Vagina (tissue), 2 donors: ENCODE results near the gene PRRT1B.

ENCODE experiments used
- CTCF ChIP-seq, 3 experiments: fragments of 450-650 bp in 2 of 3; fragments of 200-600 bp in 1 of 3; sonication (generic) in 1 of 3; IDR thresholded peaks; one replicate each; pipeline ENCODE4 v1.5.1; 2017 to 2019; ENCODE audit warnings: antibody characterized with exemption in 3 of 3, mild to moderate bottlenecking in 2 of 3, moderate library complexity in 2 of 3
- POLR2A ChIP-seq, 2 donors: fragments of 450-650 bp; IDR thresholded peaks; one replicate each; pipeline ENCODE4 v1.6.1; 2017; ENCODE audit warnings: antibody characterized with exemption in 2 of 2, mild to moderate bottlenecking in 2 of 2, moderate library complexity in 2 of 2
- POLR2AphosphoS5 ChIP-seq, 2 donors: sonication (generic); formaldehyde crosslinking; IDR thresholded peaks; one replicate each; pipeline ENCODE4 v1.9.0; 2017; ENCODE audit warnings: antibody characterized with exemption in 2 of 2, mild to moderate bottlenecking in 2 of 2, low read depth in 1 of 2; ENCODE audit not compliant: insufficient read depth in 1 of 2

GRCh38 chr9:131500939-131501541, 44.3 kb upstream of the PRRT1B start:
- no peak for TF ChIP-seq CTCF (IDR thresholded peaks at IDR 0.05)
- TF ChIP-seq POLR2AphosphoS5 (IDR thresholded peaks at IDR 0.05; ENCODE audit: insufficient read depth in 1 of 2, low read depth in 1 of 2): no peak
- no peak for TF ChIP-seq POLR2A (IDR thresholded peaks at IDR 0.05)
